GM15510 (cell line): ENCODE results near the gene CD22.
A peak's percentile ranks its signal among the peaks of the same experiment; 100 is the strongest.

Source experiments
- POLR2A ChIP-seq: IDR thresholded peaks from 3 replicates; pipeline ENCODE4 v1.6.1; 2011; ENCODE audit warnings: borderline replicate concordance; ENCODE audit not compliant: insufficient read length; ENCODE audit errors: extremely low read depth

CD22 gene

GRCh38 chr19:35345671-35346111, 16.7 kb downstream of the CD22 start:
- peak; percentile 19 for TF ChIP-seq POLR2A

- TF ChIP-seq POLR2A: peak; percentile 27
Measured at GRCh38 chr19:35346193-35347052, 17.4 kb downstream of the CD22 start.

- peak; percentile 34 for TF ChIP-seq POLR2A
Measured at GRCh38 chr19:35347171-35347929, 18.4 kb downstream of the CD22 start, which contains the start of gene FFAR1. TSS of gene FFAR1 (plus strand) at chr19:35347902. CDS start at chr19:35351552, 3,650 bp downstream.

- TF ChIP-seq POLR2A: no peak
Measured at GRCh38 chr19:35347930-35348298, 18.9 kb downstream of the CD22 start.

GRCh38 chr19:35348911-35349611, 20.1 kb downstream of the CD22 start:
- peak; percentile 35 for TF ChIP-seq POLR2A

- TF ChIP-seq POLR2A: peak; percentile 33
Measured at GRCh38 chr19:35349614-35350521, 20.9 kb downstream of the CD22 start.

- no peak for TF ChIP-seq POLR2A
Measured at GRCh38 chr19:35350591-35350990, 21.6 kb downstream of the CD22 start.

GRCh38 chr19:35351411-35352176, 22.6 kb downstream of the CD22 start:
- no peak for TF ChIP-seq POLR2A

GRCh38 chr19:35352177-35352447, 23.1 kb downstream of the CD22 start:
- TF ChIP-seq POLR2A: no peak

- TF ChIP-seq POLR2A: no peak
Measured at GRCh38 chr19:35352448-35353304, 23.7 kb downstream of the CD22 start.

- TF ChIP-seq POLR2A: no peak
Measured at GRCh38 chr19:35353635-35354034, 24.6 kb downstream of the CD22 start.

- TF ChIP-seq POLR2A: no peak
Measured at GRCh38 chr19:35354898-35355297, 25.9 kb downstream of the CD22 start.
